Pons (tissue), 1 donor: ENCODE measurements around the gene GABRG3.

Experiments used
- DNase-seq: peaks from one replicate; pipeline ENCODE4 v3.0.0-alpha.2; 2016; ENCODE audit warnings: low spot score

GABRG3 gene

GRCh38 chr15:27249046-27249759 is 278.2 kb downstream of the GABRG3 start:
- DNase-seq: no peak

DNA sequence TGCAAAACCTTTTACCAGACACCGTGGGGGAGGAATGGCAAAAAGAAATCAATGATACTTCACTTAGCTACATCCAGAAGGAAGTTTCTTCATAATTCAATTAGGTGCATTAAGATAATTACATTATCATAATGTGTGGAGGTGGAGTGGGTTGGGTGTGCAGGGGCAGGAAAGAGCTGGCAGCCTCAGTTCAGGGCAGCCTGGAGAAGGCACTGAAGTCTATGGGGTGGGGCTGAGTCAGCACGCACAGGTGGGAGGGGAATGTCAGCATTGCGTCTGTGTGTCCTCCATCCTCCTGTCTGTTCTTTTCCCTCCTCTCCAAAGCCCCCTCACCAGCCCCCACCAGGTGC is 278.8 kb downstream of the GABRG3 start:
- DNase-seq: no peak

DNA sequence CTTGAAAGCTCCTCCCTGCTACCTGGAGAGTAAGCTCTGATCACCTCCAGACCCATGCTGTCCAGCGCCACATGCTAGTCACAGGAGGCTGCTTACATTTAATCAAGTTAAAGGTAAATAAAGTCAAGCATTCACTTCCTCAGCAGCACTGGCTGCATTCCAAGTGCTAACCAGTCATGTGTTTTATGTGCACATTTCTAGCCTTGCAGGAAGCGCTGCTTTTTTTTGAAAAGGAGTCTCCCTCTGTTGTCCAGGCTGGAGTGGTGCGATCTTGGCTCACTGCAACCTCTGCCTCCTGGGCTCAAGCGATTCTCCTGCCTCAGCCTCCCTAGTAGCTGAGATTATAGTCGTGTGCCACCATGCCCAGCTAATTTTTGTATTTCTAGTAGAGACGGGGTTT is 279.2 kb downstream of the GABRG3 start:
- no peak for DNase-seq

GRCh38 chr15:27254055-27254454 is 283.1 kb downstream of the GABRG3 start:
- DNase-seq: no peak

GRCh38 chr15:27254801-27255200 is 283.8 kb downstream of the GABRG3 start:
- no peak for DNase-seq

GRCh38 chr15:27256446-27256845 is 285.5 kb downstream of the GABRG3 start:
- no peak for DNase-seq

- DNase-seq: no peak
These were observed 287.3 kb downstream of the GABRG3 start for GRCh38 chr15:27258287-27258686.

GRCh38 chr15:27260523-27260922 is 289.5 kb downstream of the GABRG3 start:
- DNase-seq: no peak

DNA sequence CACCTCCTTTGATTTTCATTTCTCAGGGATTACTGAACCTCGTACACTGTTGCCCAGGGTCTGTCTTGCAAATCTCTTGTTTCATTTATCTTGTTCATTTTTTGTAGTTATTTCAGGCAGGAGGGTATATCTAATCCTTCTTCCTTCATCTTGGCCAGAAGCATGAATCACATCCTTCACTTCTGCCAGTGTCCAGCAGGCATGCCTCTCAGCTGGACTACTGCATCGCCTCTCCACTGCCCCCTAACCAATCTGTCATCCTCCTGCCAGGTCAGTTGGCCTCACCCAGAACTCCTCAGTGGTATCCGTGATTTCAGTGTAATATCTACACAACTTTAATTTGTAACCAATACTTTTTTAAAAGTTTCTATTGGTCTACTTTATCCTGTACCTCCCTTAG is 297.9 kb downstream of the GABRG3 start:
- no peak for DNase-seq

DNA sequence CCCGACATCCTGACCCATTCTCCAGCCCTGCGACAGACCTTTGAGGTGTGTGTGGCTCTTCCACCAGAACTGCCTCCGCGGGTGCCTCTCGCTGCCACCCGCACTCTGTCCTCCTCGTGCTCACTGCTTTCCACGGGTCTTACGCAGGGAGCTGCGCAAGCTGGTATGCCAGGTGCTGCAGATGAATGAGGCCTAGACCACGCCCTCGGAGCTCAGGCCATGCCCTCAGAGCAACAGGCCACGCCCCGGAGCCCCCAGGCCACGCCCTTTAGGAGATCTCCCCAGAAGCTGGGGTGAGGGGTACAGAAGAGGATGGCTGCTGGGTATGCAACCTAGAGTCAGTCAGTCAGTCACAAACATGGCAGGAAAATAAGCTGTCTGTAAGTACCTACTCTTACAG is 300.3 kb downstream of the GABRG3 start:
- DNase-seq: no peak

GRCh38 chr15:27272427-27272826 is 301.4 kb downstream of the GABRG3 start:
- no peak for DNase-seq

- no peak for DNase-seq
These were observed 302.5 kb downstream of the GABRG3 start for GRCh38 chr15:27273506-27273905.

DNA sequence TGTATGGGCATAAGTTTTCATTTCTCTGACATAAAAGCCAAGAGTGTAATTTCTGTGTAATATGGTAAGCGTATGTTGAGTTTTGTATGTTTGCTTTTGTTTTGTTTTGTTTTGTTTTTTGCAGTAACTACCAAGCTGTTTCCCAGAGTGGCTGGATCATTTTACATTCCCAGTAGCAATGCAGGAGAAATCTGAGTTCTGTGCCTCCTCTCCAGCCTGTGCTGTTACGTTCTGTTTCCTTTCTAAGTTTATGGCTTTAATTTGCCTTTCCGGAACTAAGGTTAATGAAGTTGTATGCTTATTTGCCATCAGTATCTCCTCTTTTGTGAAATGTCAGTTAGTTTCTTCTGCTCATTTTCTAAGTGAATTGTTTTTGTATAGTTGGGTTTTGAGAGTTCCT is 307.8 kb downstream of the GABRG3 start:
- DNase-seq: no peak

- no peak for DNase-seq
These were observed 321.7 kb downstream of the GABRG3 start for GRCh38 chr15:27292641-27293040.

DNA sequence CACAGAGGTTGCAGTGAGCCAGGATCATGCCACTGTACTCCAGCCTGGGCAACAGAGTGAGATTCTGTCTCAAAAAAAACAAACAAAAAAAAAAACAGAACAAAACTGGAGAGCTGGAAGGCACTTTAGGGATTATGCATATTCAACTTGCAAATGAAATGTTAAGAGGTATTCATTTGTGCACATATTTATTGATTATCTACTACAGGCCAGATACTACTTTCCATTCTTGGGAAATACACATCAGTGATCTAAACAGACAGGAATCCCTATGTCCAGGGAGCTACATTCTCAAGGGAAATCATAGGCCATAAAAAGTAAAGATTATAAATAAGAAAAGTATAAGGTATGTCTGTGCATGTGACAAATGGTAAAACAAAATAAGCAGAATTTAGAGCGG is 322.6 kb downstream of the GABRG3 start:
- DNase-seq: no peak

- DNase-seq: no peak
These were observed 346.8 kb downstream of the GABRG3 start for GRCh38 chr15:27317736-27318135.

- DNase-seq: no peak
These were observed 352.8 kb downstream of the GABRG3 start for GRCh38 chr15:27323801-27324200.

DNA sequence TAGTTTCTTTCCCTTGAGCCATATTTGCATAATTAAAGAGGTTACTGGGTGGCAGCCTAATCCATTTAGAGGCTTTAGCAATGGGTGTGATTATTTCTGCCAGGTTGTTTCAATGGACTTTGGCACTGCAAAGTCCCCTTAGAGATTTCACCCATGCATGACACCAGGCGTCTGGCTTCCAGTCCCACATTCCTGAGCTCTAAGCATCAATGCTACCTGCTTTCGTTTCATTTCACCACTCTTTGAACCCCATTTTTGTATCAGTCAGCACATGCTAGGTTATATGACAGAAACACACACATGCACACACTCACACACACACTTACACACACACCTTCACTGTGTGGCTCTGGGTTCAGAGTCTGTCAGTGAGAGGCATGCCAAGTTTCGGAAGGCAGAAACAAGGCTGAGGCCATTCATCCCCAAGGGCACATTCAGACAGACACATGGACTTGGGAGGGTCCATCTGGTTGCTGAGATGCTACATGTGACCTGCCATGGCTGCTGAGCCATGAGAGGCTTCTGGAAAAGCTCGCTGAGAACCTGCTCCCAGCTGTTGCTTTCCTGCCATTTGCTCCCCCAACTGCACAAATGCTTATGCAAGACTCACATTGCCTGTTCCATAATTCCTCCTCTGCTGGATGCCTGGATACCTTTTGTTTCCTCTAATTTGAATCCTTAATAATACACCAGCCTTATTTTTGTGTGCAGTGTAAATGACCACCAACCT is 354.1 kb downstream of the GABRG3 start:
- DNase-seq: no peak

GRCh38 chr15:27327467-27328025 is 356.6 kb downstream of the GABRG3 start:
- DNase-seq: no peak

GRCh38 chr15:27328186-27328585 is 357.2 kb downstream of the GABRG3 start:
- DNase-seq: no peak

- peak; percentile 64 for DNase-seq
These were observed 357.6 kb downstream of the GABRG3 start for GRCh38 chr15:27328608-27329007.

DNA sequence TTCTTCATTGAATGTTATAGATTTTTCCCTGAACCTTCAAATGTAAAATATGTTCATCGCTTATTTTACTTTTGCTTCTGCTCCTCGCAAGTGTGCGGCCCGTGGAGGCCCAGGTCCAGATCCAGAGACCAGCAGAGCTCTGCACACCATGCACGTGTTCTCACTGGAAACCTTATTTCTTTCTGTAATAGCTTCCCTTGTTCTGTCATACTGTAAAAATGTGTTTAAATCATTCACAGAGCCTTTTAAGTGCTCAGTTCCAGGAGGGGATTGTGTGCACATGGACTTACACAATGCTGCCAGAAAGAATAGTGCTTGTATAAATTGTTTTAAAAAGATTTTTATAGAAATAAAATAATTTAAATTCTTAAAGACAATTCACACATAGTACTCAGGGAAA is 359.3 kb downstream of the GABRG3 start:
- no peak for DNase-seq

GRCh38 chr15:27336676-27337075 is 365.7 kb downstream of the GABRG3 start:
- no peak for DNase-seq

DNA sequence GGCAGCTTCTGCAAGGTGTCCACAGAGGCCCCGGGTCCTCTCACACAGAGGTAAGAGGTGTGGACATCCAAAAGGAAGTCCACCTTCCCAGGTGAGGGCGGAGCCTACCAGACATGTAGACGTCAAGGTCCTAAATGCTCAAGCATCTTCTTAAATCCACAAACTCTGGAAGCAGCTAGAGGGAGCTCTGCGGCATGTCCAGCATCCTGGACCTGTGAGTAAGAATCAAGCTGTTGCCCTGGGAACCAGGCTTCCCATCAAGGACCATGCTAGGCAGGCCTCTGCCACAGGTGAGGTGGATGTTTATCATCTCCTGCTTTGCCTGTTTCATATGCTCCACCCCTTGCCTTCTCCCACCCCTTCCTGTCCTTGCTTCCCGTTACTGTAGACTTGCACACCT is 368.2 kb downstream of the GABRG3 start:
- DNase-seq: no peak
